Hepatocyte (in vitro differentiated cells): ENCODE results near the gene ASB16. TPM values are rescaled to one million over a fixed set of nuclear protein-coding genes. Genes with fewer than 3 reads are reported as not detected.

Experiments
- DNase-seq: peaks from one replicate; pipeline ENCODE4 v3.0.0-alpha.2; 2016; ENCODE audit warnings: low spot score
- H2AFZ ChIP-seq: fragments of 200-600 bp; sonication (generic); 2 replicates; pipeline ENCODE4 v1.6.0; 2016; ENCODE audit warnings: antibody characterized with exemption, mild to moderate bottlenecking
- H3K27ac ChIP-seq: fragments of 200-600 bp; sonication (generic); 2 replicates; pipeline ENCODE4 v1.5.1; 2016; ENCODE audit warnings: mild to moderate bottlenecking
- H3K27me3 ChIP-seq: fragments of 200-600 bp; sonication (generic); 2 replicates; pipeline ENCODE4 v1.6.1; 2016
- H3K36me3 ChIP-seq: fragments of 200-600 bp; sonication (generic); replicated peaks from 2 replicates; pipeline ENCODE4 v1.5.1; 2016; ENCODE audit warnings: low read depth; ENCODE audit not compliant: insufficient read depth
- H3K4me1 ChIP-seq: fragments of 200-600 bp; sonication (generic); 2 replicates; pipeline ENCODE4 v1.5.1; 2016; ENCODE audit warnings: mild to moderate bottlenecking, moderate library complexity; ENCODE audit not compliant: insufficient read depth
- H3K4me2 ChIP-seq: fragments of 200-600 bp; sonication (generic); 2 replicates; pipeline ENCODE4 v1.6.0; 2016
- H3K4me3 ChIP-seq: fragments of 200-600 bp; sonication (generic); 2 replicates; pipeline ENCODE4 v1.5.1; 2016; ENCODE audit warnings: mild to moderate bottlenecking
- H3K79me2 ChIP-seq: fragments of 200-600 bp; sonication (generic); 2 replicates; pipeline ENCODE4 v1.6.0; 2017; ENCODE audit warnings: mild to moderate bottlenecking
- H3K9me2 ChIP-seq: fragments of 200-600 bp; sonication (generic); replicated peaks from 2 replicates; pipeline ENCODE4 v1.6.0; 2017; ENCODE audit warnings: mild to moderate bottlenecking; ENCODE audit not compliant: insufficient read depth
- H3K9me3 ChIP-seq: fragments of 200-600 bp; sonication (generic); 2 replicates; pipeline ENCODE4 v1.5.1; 2016; ENCODE audit warnings: low read depth, mild to moderate bottlenecking
- H4K20me1 ChIP-seq: fragments of 200-600 bp; sonication (generic); 2 replicates; pipeline ENCODE4 v1.6.0; 2016; ENCODE audit warnings: mild to moderate bottlenecking; ENCODE audit not compliant: insufficient read depth, poor library complexity, severe bottlenecking
- EZH2 ChIP-seq: fragments of 200-600 bp; sonication (generic); IDR thresholded peaks from 2 replicates; pipeline ENCODE4 v1.6.1; 2016; ENCODE audit warnings: antibody characterized with exemption, mild to moderate bottlenecking, borderline replicate concordance
- EZH2phosphoT487 ChIP-seq: fragments of 200-600 bp; sonication (generic); IDR thresholded peaks from one replicate; pipeline ENCODE4 v1.6.1; 2018; ENCODE audit warnings: antibody characterized with exemption, mild to moderate bottlenecking, low read depth, moderate library complexity; ENCODE audit not compliant: unreplicated experiment, severe bottlenecking
- WGBS: methylation state at CpG from one replicate; pipeline ENCODE4 v1.1.6; 2016; ENCODE audit warnings: low lambda C conversion rate; ENCODE audit errors: missing lambda C conversion rate; 5-methylcytosine and 5-hydroxymethylcytosine counted together
- polyA plus RNA-seq: library from polyadenylated mRNA; unstranded; fragments of >200 nt; fragmentation: Nextera tagmentation; extraction: Ambion mirVana; gene quantifications from 2 replicates; pipeline ENCODE4 v1.2.1, GENCODE V29; 2016
- total RNA-seq: library from RNA; depleted of rRNA; stranded (reverse); fragments of >200 nt; gene quantifications from 2 replicates; pipeline ENCODE4 v1.2.3, GENCODE V29; 2014
- TF ChIP-seq, protein P1 (sequence below): fragments of 200-600 bp; sonication (generic); IDR thresholded peaks from 2 replicates; pipeline ENCODE4 v1.5.1; 2016; ENCODE audit warnings: antibody characterized with exemption, mild to moderate bottlenecking; ENCODE audit not compliant: poor library complexity

The ASB16 gene
- total and polyA plus RNA-seq, 2 experiments from 2014 or later = 0.23 to 0.71 TPM

DNA sequence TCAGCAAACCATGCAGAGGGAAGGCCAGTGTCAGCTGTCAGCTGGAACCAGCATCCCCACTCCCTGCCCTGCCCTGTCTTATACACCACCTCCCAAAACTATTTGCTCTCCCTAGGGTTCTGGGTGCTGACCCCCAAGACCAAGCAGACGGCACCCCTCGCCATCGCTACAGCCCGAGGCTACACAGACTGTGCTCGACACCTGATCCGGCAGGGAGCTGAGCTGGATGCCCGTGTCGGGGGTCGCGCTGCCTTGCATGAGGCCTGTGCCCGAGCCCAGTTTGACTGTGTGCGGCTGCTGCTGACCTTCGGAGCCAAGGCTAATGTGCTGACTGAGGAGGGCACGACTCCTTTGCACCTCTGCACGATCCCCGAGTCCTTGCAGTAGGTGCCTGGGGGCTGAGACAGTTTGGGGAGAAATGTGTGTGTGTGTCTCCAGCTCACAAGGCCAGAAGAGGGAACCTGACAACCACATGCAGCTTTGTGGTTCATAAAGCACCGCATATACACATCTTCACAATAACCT lies 1.5 kb downstream of the ASB16 start:
- Histone ChIP-seq H3K9me2 (no peaks in the 10 kb centered on the region), H3K36me3 (no peaks in the 10 kb centered on the region), H3K9me3 (no peaks in the 10 kb centered on the region), H3K4me1 (peaks cover 14% of the 10 kb centered on the region), H4K20me1 (no peaks in the 10 kb centered on the region), H3K79me2 (no peaks in the 10 kb centered on the region), H3K27me3 (no peaks in the 10 kb centered on the region), H2AFZ (no peak overlapping the region), H3K4me2 (no peak overlapping the region), H3K27ac (no peak overlapping the region), H3K4me3 (no peak overlapping the region)
- DNase-seq = no peak
- TF ChIP-seq EZH2 = no peak
- TF ChIP-seq EZH2phosphoT487 = no peak
- TF ChIP-seq, protein P1, sequence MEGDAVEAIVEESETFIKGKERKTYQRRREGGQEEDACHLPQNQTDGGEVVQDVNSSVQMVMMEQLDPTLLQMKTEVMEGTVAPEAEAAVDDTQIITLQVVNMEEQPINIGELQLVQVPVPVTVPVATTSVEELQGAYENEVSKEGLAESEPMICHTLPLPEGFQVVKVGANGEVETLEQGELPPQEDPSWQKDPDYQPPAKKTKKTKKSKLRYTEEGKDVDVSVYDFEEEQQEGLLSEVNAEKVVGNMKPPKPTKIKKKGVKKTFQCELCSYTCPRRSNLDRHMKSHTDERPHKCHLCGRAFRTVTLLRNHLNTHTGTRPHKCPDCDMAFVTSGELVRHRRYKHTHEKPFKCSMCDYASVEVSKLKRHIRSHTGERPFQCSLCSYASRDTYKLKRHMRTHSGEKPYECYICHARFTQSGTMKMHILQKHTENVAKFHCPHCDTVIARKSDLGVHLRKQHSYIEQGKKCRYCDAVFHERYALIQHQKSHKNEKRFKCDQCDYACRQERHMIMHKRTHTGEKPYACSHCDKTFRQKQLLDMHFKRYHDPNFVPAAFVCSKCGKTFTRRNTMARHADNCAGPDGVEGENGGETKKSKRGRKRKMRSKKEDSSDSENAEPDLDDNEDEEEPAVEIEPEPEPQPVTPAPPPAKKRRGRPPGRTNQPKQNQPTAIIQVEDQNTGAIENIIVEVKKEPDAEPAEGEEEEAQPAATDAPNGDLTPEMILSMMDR = no peak
- WGBS = 85% methylated on average over 17 of the region's 17 CpGs

GRCh38 chr17:44174427-44174826 lies 3.9 kb downstream of the ASB16 start:
- H3K4me2 ChIP-seq = no peak overlapping the region
- H2AFZ ChIP-seq = no peak overlapping the region
- no peak overlapping the region for H3K4me3 ChIP-seq
- no peak for TF ChIP-seq EZH2phosphoT487
- TF ChIP-seq EZH2 = no peak
- TF ChIP-seq, protein P1 = no peak
- H3K9me3 ChIP-seq = no peaks in the 10 kb centered on the region
- H3K27me3 ChIP-seq = no peaks in the 10 kb centered on the region
- peaks cover 14% of the 10 kb centered on the region for H3K4me1 ChIP-seq
- no peaks in the 10 kb centered on the region for H3K79me2 ChIP-seq
- no peaks in the 10 kb centered on the region for H4K20me1 ChIP-seq
- H3K36me3 ChIP-seq = no peaks in the 10 kb centered on the region
- DNase-seq = no peak
- H3K9me2 ChIP-seq = no peaks in the 10 kb centered on the region
- WGBS = 98% methylated on average over 2 of the region's 2 CpGs
- no peak overlapping the region for H3K27ac ChIP-seq

GRCh38 chr17:44176257-44176656 lies 5.8 kb downstream of the ASB16 start:
- DNase-seq = no peak

More at GRCh38 chr17:44176257-44176656, 5.8 kb downstream of the ASB16 start:
- no peaks in the 10 kb centered on the region for H3K79me2 ChIP-seq
- no peak overlapping the region for H2AFZ ChIP-seq
- H3K9me2 ChIP-seq = no peaks in the 10 kb centered on the region
- H3K27ac ChIP-seq = no peak overlapping the region
- no peak overlapping the region for H3K4me2 ChIP-seq
- H3K9me3 ChIP-seq = no peaks in the 10 kb centered on the region
- no peaks in the 10 kb centered on the region for H3K27me3 ChIP-seq
- no peak overlapping the region for H3K4me3 ChIP-seq
- TF ChIP-seq EZH2phosphoT487 (no peak), EZH2 (no peak)
- TF ChIP-seq, protein P1 = no peak
- WGBS = 89% methylated on average over 1 of the region's 1 CpG
- H3K36me3 ChIP-seq = no peaks in the 10 kb centered on the region
- no peaks in the 10 kb centered on the region for H3K4me1 ChIP-seq
- H4K20me1 ChIP-seq = no peaks in the 10 kb centered on the region
